Measurements from ENCODE around the gene NCAPD2.

The NCAPD2 gene

DNA sequence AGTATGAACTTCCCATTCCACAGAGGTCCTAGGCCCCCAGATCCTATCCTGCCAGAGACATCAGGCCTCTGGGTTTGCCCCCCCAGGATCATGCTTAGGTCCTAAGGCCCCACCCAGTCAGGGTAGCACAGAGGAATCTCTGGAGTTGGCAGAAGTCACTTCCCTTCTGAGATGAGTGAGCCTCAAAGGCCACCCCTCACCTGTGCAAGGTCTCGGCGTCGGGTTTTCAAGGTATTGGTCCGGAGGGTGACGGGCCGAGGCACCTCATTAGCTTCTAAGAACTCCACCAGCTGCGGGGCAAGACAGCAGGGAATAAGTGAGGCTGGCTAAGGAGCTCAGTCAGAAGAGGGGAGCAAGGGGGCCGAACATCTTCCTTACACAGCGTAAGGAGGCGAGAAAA lies 69.0 kb downstream of the NCAPD2 start:
- Histone ChIP-seq H3K27ac (no peak overlapping the region), H3K9me3 (ENCODE audit: severe bottlenecking) (no peaks in the 10 kb centered on the region), H3K4me3 (ENCODE audit: low read depth, low read length) (no peak overlapping the region), H3K36me3 (peaks cover 80% of the 10 kb centered on the region), H3K27me3 (ENCODE audit: insufficient read depth, low read depth, severe bottlenecking) (no peaks in the 10 kb centered on the region)
- no peak for DNase-seq
- TF ChIP-seq, protein P1, sequence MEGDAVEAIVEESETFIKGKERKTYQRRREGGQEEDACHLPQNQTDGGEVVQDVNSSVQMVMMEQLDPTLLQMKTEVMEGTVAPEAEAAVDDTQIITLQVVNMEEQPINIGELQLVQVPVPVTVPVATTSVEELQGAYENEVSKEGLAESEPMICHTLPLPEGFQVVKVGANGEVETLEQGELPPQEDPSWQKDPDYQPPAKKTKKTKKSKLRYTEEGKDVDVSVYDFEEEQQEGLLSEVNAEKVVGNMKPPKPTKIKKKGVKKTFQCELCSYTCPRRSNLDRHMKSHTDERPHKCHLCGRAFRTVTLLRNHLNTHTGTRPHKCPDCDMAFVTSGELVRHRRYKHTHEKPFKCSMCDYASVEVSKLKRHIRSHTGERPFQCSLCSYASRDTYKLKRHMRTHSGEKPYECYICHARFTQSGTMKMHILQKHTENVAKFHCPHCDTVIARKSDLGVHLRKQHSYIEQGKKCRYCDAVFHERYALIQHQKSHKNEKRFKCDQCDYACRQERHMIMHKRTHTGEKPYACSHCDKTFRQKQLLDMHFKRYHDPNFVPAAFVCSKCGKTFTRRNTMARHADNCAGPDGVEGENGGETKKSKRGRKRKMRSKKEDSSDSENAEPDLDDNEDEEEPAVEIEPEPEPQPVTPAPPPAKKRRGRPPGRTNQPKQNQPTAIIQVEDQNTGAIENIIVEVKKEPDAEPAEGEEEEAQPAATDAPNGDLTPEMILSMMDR (IDR thresholded peaks at IDR 0.05; ENCODE audit: low read depth, low read length), result no peak

DNA sequence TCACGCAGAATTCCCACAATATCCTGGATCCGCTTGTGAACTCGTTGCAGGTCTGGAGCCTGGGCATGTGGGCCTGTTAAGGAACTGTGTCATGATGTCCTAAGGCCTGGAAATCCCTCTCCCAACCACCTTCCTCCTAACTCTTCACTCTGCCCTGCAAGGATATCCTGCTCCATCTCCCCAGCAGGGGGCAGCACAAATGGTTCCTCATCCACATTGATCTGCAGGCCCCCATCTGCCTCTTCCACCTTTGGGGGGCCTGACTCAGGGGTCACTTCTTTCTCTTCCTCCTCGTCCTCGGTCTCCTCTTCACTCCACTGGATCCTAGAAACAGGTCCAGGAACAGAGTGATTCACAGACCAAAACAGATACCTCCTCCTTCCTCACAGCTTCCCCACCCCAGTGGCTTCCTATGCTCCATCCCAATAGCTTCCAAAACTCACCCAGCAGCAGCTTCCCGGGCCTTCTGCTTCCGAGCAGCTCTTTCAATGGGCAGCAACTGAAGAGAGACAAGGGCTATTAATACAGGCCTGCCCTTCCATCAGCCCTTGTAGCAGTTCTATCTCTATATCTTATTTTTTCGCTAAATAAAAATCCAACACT lies 69.6 kb downstream of the NCAPD2 start:
- Histone ChIP-seq H3K27me3 (ENCODE audit: insufficient read depth, low read depth, severe bottlenecking) (no peaks in the 10 kb centered on the region), H3K36me3 (peaks cover 78% of the 10 kb centered on the region), H3K4me3 (ENCODE audit: low read depth, low read length) (no peak overlapping the region), H3K27ac (no peak overlapping the region), H3K9me3 (ENCODE audit: severe bottlenecking) (no peaks in the 10 kb centered on the region)
- peak; percentile 67 for DNase-seq
- TF ChIP-seq, protein P1 (IDR thresholded peaks at IDR 0.05; ENCODE audit: low read depth, low read length), result peak; percentile 81

DNA sequence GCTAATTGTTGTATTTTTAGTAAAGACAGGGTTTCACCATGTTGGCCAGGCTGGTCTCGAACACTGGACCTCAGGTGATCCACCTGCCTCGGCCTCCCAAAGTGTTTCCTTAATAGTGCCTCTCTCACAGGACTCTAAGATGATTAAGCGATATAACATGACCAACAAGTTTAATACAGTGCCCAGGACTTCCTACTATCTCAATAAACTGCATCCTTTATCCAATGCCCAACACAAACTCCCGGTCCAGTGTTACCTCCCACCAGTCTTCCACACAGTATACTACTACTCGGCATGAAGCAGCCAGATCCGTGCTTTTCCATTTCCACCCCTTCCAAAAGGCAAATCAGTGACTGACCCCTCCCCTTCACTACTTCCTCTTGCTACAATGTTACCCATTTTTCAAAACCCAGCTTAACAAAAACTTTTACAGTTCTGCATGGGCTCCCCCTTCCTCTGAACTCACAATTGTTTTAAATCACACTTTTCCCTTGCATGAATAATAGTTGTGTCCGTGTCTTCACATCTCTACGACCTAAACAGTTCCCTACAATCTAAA lies 73.3 kb downstream of the NCAPD2 start:
- Histone ChIP-seq H3K27ac (peak overlapping the region; percentile 79; the same call in 1 of the 2 replicates), H3K9me3 (ENCODE audit: severe bottlenecking) (no peaks in the 10 kb centered on the region), H3K4me3 (ENCODE audit: low read depth, low read length) (peak overlapping the region; percentile 77), H3K36me3 (peaks cover 75% of the 10 kb centered on the region), H3K27me3 (ENCODE audit: insufficient read depth, low read depth, severe bottlenecking) (no peaks in the 10 kb centered on the region)
- no peak for DNase-seq
- TF ChIP-seq, protein P1 (IDR thresholded peaks at IDR 0.05; ENCODE audit: low read depth, low read length), result no peak

DNA sequence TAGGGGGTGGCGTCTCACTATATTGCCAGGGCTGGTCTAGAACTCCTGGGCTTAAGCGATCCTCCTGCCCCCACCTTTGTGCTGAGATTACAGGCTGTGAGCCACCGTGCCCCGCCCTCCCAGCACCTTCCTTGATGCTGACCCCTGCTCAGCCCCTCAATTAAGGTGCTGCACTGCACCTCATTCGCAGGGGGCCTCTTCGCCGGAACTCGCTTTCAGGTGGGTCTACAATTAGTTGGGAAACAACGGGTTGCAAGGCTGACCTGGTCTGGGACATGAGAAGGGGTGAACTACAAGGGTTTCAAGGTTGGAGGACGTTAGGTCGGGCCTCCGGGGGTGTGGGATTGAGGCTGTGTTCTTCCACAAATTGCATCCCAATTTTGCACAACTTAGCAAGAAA lies 75.4 kb downstream of the NCAPD2 start:
- H3K27me3 ChIP-seq (ENCODE audit: insufficient read depth, low read depth, severe bottlenecking), result no peaks in the 10 kb centered on the region
- no peak for DNase-seq
- no peaks in the 10 kb centered on the region for H3K9me3 ChIP-seq (ENCODE audit: severe bottlenecking)
- peak overlapping the region; percentile 79; the same call in 1 of the 2 replicates for H3K27ac ChIP-seq
- H3K4me3 ChIP-seq (ENCODE audit: low read depth, low read length), result no peak overlapping the region
- TF ChIP-seq, protein P1 (IDR thresholded peaks at IDR 0.05; ENCODE audit: low read depth, low read length), result no peak
- peaks cover 78% of the 10 kb centered on the region for H3K36me3 ChIP-seq

DNA sequence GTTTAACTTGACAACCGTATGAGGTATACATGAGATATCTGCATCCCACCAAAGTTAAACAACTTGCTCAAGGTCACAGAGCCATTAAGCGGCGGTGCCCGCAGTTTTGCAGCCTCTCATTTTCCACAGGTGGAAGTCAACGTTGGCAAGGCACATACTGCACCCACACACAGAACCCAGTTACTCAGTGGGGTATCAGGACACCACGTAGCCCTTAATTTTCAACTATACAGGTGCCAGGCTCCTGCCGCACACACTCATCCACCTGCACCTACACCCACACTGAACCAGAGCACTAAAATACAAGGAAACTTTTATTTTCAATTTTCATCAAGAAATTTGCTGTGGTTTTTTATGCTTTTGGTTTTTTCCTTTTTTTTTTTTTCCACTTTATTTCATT lies 75.9 kb downstream of the NCAPD2 start:
- Histone ChIP-seq H3K27me3 (ENCODE audit: insufficient read depth, low read depth, severe bottlenecking) (no peaks in the 10 kb centered on the region), H3K27ac (no peak overlapping the region), H3K4me3 (ENCODE audit: low read depth, low read length) (no peak overlapping the region), H3K36me3 (peaks cover 81% of the 10 kb centered on the region), H3K9me3 (ENCODE audit: severe bottlenecking) (no peaks in the 10 kb centered on the region)
- TF ChIP-seq, protein P1 (IDR thresholded peaks at IDR 0.05; ENCODE audit: low read depth, low read length), result no peak
- no peak for DNase-seq

Measured in WERI-Rb-1 (cell line).